ENCODE results near the gene GOLGA2.

DNA sequence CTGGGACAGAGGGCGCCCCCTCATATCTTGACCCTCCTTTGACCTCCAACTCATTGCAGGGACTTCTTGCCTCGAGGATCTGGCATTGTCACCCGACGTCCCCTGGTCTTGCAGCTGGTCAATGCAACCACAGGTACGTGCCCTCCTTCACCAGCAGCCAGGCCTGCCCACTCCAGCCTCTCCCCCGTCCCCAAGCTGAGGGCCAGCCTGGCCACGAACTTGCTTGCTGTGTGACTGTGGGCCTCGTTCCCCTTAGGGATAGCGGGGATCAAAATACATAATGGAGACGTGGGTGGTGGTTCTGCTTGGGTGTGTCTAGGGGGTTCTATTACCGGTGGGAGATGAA, 57.7 kb downstream of the GOLGA2 start:
- TF ChIP-seq POLR2A (IDR thresholded peaks at IDR 0.05) (no peak), CTCF (IDR thresholded peaks at IDR 0.05) (no peak)
